Mammary epithelial cell (primary cell): ENCODE data around the gene ONECUT1.

Experiments
- EZH2 ChIP-seq: IDR thresholded peaks from 2 replicates; pipeline ENCODE4 v1.6.1; 2012; ENCODE audit warnings: low read length, inconsistent platforms, borderline replicate concordance
- TF ChIP-seq, protein P1 (sequence below), 2 donors: IDR thresholded peaks in 1 of 2; conservative IDR thresholded peaks in 1 of 2; 2 replicates each; pipeline ENCODE4 v1.5.1; 2011 to 2012; ENCODE audit warnings: inconsistent platforms in 2 of 2, low read length in 2 of 2, mild to moderate bottlenecking in 2 of 2, control low read depth in 1 of 2, low read depth in 1 of 2; ENCODE audit not compliant: insufficient read depth in 1 of 2; ENCODE audit errors: extremely low read depth in 1 of 2

DNA sequence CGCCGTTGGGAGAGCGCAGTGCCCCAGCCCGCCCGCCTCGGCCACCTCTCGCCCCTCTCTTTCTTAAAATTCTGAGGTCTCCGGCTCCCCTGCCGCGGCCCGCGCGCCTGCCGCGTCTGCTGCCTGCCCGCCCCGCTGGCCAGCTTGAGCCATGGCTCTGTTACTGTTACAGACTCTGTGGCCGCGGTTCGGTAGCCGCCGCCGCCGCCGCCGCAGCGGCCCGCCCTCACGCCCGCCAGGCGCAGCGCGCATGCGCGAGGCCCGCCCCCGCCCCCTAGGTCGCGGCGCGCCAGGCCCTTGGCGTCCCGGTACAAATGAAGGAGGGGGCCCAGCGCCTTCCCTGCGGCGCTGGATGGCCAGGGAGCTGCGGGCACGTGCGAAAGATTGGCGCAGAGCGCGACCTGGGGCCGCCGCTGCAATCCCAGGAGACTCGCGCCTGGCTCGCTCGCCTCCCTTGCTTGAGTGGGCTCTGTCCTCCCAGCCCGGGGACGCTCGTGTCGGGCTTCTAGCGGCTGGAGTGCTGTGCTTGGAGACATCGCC, at the start of gene ONECUT1:
- TF ChIP-seq, protein P1, sequence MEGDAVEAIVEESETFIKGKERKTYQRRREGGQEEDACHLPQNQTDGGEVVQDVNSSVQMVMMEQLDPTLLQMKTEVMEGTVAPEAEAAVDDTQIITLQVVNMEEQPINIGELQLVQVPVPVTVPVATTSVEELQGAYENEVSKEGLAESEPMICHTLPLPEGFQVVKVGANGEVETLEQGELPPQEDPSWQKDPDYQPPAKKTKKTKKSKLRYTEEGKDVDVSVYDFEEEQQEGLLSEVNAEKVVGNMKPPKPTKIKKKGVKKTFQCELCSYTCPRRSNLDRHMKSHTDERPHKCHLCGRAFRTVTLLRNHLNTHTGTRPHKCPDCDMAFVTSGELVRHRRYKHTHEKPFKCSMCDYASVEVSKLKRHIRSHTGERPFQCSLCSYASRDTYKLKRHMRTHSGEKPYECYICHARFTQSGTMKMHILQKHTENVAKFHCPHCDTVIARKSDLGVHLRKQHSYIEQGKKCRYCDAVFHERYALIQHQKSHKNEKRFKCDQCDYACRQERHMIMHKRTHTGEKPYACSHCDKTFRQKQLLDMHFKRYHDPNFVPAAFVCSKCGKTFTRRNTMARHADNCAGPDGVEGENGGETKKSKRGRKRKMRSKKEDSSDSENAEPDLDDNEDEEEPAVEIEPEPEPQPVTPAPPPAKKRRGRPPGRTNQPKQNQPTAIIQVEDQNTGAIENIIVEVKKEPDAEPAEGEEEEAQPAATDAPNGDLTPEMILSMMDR (conservative IDR thresholded peaks at IDR 0.05 in 1 of 2, IDR thresholded peaks at IDR 0.05 in 1 of 2; ENCODE audit: extremely low read depth in 1 of 2, insufficient read depth in 1 of 2, low read depth in 1 of 2, low read length in 2 of 2): no peak
- TF ChIP-seq EZH2: no peak
